Hepatocyte (in vitro differentiated cells): ENCODE data around the gene RSPH1. TPM values are rescaled to one million over a fixed set of nuclear protein-coding genes. Genes with fewer than 3 reads are reported as not detected.

ENCODE experiments used
- DNase-seq: peaks from one replicate; pipeline ENCODE4 v3.0.0-alpha.2; 2016; ENCODE audit warnings: low spot score
- H2AFZ ChIP-seq: fragments of 200-600 bp; sonication (generic); 2 replicates; pipeline ENCODE4 v1.6.0; 2016; ENCODE audit warnings: antibody characterized with exemption, mild to moderate bottlenecking
- H3K27ac ChIP-seq: fragments of 200-600 bp; sonication (generic); 2 replicates; pipeline ENCODE4 v1.5.1; 2016; ENCODE audit warnings: mild to moderate bottlenecking
- H3K27me3 ChIP-seq: fragments of 200-600 bp; sonication (generic); 2 replicates; pipeline ENCODE4 v1.6.1; 2016
- H3K36me3 ChIP-seq: fragments of 200-600 bp; sonication (generic); replicated peaks from 2 replicates; pipeline ENCODE4 v1.5.1; 2016; ENCODE audit warnings: low read depth; ENCODE audit not compliant: insufficient read depth
- H3K4me1 ChIP-seq: fragments of 200-600 bp; sonication (generic); 2 replicates; pipeline ENCODE4 v1.5.1; 2016; ENCODE audit warnings: mild to moderate bottlenecking, moderate library complexity; ENCODE audit not compliant: insufficient read depth
- H3K4me2 ChIP-seq: fragments of 200-600 bp; sonication (generic); 2 replicates; pipeline ENCODE4 v1.6.0; 2016
- H3K4me3 ChIP-seq: fragments of 200-600 bp; sonication (generic); 2 replicates; pipeline ENCODE4 v1.5.1; 2016; ENCODE audit warnings: mild to moderate bottlenecking
- H3K79me2 ChIP-seq: fragments of 200-600 bp; sonication (generic); 2 replicates; pipeline ENCODE4 v1.6.0; 2017; ENCODE audit warnings: mild to moderate bottlenecking
- H3K9me2 ChIP-seq: fragments of 200-600 bp; sonication (generic); replicated peaks from 2 replicates; pipeline ENCODE4 v1.6.0; 2017; ENCODE audit warnings: mild to moderate bottlenecking; ENCODE audit not compliant: insufficient read depth
- H3K9me3 ChIP-seq: fragments of 200-600 bp; sonication (generic); 2 replicates; pipeline ENCODE4 v1.5.1; 2016; ENCODE audit warnings: low read depth, mild to moderate bottlenecking
- H4K20me1 ChIP-seq: fragments of 200-600 bp; sonication (generic); 2 replicates; pipeline ENCODE4 v1.6.0; 2016; ENCODE audit warnings: mild to moderate bottlenecking; ENCODE audit not compliant: insufficient read depth, poor library complexity, severe bottlenecking
- EZH2 ChIP-seq: fragments of 200-600 bp; sonication (generic); IDR thresholded peaks from 2 replicates; pipeline ENCODE4 v1.6.1; 2016; ENCODE audit warnings: antibody characterized with exemption, mild to moderate bottlenecking, borderline replicate concordance
- EZH2phosphoT487 ChIP-seq: fragments of 200-600 bp; sonication (generic); IDR thresholded peaks from one replicate; pipeline ENCODE4 v1.6.1; 2018; ENCODE audit warnings: antibody characterized with exemption, mild to moderate bottlenecking, low read depth, moderate library complexity; ENCODE audit not compliant: unreplicated experiment, severe bottlenecking
- WGBS: methylation state at CpG from one replicate; pipeline ENCODE4 v1.1.6; 2016; ENCODE audit warnings: low lambda C conversion rate; ENCODE audit errors: missing lambda C conversion rate; 5-methylcytosine and 5-hydroxymethylcytosine counted together
- polyA plus RNA-seq: library from polyadenylated mRNA; unstranded; fragments of >200 nt; fragmentation: Nextera tagmentation; extraction: Ambion mirVana; gene quantifications from 2 replicates; pipeline ENCODE4 v1.2.1, GENCODE V29; 2016
- total RNA-seq: library from RNA; depleted of rRNA; stranded (reverse); fragments of >200 nt; gene quantifications from 2 replicates; pipeline ENCODE4 v1.2.3, GENCODE V29; 2014
- TF ChIP-seq, protein P1 (sequence below): fragments of 200-600 bp; sonication (generic); IDR thresholded peaks from 2 replicates; pipeline ENCODE4 v1.5.1; 2016; ENCODE audit warnings: antibody characterized with exemption, mild to moderate bottlenecking; ENCODE audit not compliant: poor library complexity

The RSPH1 gene
- total and polyA plus RNA-seq, 2 experiments from 2014 or later, result 1.3 to 1.8 TPM

DNA sequence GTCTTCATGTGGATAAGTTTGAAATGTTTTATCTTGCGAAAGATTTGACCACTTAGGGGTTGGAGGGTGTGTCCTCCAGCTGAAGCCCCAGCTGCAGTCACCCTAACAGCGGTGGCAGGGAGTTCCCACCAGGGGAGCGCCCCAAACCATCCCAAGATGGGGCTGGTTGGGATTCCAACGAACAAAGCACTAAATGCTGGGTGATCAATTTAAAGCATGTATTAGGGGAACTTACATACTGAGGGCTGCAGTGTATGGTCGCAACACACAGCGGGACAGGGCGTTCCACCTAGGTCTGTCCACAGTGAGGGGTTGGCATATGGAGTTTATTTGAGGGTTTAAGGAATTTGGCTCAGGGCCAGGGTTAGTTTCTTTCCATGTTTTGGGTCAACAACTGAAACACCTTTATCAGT is 43.9 kb upstream of the RSPH1 start:
- H3K27me3 ChIP-seq, result no peaks in the 10 kb centered on the region
- H3K9me2 ChIP-seq, result no peaks in the 10 kb centered on the region
- H3K4me3 ChIP-seq, result no peak overlapping the region
- TF ChIP-seq, protein P1, sequence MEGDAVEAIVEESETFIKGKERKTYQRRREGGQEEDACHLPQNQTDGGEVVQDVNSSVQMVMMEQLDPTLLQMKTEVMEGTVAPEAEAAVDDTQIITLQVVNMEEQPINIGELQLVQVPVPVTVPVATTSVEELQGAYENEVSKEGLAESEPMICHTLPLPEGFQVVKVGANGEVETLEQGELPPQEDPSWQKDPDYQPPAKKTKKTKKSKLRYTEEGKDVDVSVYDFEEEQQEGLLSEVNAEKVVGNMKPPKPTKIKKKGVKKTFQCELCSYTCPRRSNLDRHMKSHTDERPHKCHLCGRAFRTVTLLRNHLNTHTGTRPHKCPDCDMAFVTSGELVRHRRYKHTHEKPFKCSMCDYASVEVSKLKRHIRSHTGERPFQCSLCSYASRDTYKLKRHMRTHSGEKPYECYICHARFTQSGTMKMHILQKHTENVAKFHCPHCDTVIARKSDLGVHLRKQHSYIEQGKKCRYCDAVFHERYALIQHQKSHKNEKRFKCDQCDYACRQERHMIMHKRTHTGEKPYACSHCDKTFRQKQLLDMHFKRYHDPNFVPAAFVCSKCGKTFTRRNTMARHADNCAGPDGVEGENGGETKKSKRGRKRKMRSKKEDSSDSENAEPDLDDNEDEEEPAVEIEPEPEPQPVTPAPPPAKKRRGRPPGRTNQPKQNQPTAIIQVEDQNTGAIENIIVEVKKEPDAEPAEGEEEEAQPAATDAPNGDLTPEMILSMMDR, result peak; percentile 14
- no peak for TF ChIP-seq EZH2phosphoT487
- no peak overlapping the region for H3K4me2 ChIP-seq
- H3K36me3 ChIP-seq, result no peaks in the 10 kb centered on the region
- no peak for DNase-seq
- 81% methylated on average over 7 of the region's 7 CpGs for WGBS
- H3K9me3 ChIP-seq, result no peaks in the 10 kb centered on the region
- H4K20me1 ChIP-seq, result no peaks in the 10 kb centered on the region
- H3K79me2 ChIP-seq, result no peaks in the 10 kb centered on the region
- H3K4me1 ChIP-seq, result peaks cover under 1% of the 10 kb centered on the region
- H3K27ac ChIP-seq, result no peak overlapping the region
- H2AFZ ChIP-seq, result no peak overlapping the region

- Histone ChIP-seq H3K9me2 (no peaks in the 10 kb centered on the region), H3K4me2 (no peak overlapping the region), H2AFZ (no peak overlapping the region), H3K4me3 (no peak overlapping the region), H4K20me1 (no peaks in the 10 kb centered on the region), H3K27ac (no peak overlapping the region), H3K79me2 (no peaks in the 10 kb centered on the region), H3K27me3 (no peaks in the 10 kb centered on the region), H3K36me3 (no peaks in the 10 kb centered on the region), H3K4me1 (peaks cover 4% of the 10 kb centered on the region), H3K9me3 (no peaks in the 10 kb centered on the region)
- DNase-seq, result no peak
- TF ChIP-seq, protein P1, result no peak
- no peak for TF ChIP-seq EZH2phosphoT487
- TF ChIP-seq EZH2, result no peak
- WGBS, result 84% methylated on average over 17 of the region's 17 CpGs
Measured at GRCh38 chr21:42539342-42539741, 43.3 kb upstream of the RSPH1 start.

DNA sequence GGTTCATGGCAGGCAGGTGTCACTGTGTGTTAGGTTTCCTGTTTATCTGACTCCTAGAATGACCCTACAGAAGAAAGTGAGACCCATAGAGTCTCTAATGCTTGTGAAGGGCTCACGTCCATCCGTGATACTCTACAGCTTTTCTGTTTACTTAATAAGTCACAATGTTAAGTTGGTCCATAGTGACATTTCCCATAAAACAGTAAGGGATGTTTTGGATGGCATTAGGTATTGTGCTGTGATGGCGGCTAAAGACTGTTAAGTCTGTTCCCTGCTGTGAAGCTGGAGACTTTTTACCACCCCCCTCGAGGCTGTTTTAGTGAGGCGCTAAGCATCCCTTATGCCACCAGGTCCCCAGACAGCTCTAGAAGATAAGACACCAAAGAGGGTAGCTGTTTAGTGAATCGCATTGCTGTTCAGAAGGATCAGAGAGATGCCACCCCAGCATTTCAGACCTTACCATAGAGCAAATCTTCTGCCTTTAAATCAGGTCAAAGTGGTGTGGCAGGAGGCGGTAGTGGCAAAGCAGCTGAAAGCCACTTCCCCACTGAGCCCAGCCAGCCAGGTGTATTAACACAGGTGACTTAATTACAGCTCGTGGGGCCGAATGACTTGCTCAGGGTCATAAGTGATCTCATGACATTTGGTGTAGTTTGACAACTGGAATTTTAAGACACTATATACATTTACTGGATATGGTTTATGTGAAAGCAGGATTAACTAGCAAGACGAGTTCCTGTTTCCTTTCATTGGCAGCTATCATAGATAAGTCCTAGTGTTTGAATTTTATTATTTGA is 42.7 kb upstream of the RSPH1 start:
- no peak for TF ChIP-seq EZH2
- no peak for TF ChIP-seq EZH2phosphoT487
- TF ChIP-seq, protein P1, result no peak
- no peaks in the 10 kb centered on the region for H4K20me1 ChIP-seq
- H3K9me3 ChIP-seq, result no peaks in the 10 kb centered on the region
- H3K4me3 ChIP-seq, result no peak overlapping the region
- 55% methylated on average over 10 of the region's 10 CpGs for WGBS
- H2AFZ ChIP-seq, result no peak overlapping the region
- peaks cover 4% of the 10 kb centered on the region for H3K4me1 ChIP-seq
- no peaks in the 10 kb centered on the region for H3K27me3 ChIP-seq
- H3K4me2 ChIP-seq, result no peak overlapping the region
- no peak overlapping the region for H3K27ac ChIP-seq
- no peaks in the 10 kb centered on the region for H3K9me2 ChIP-seq
- H3K79me2 ChIP-seq, result no peaks in the 10 kb centered on the region
- DNase-seq, result no peak
- no peaks in the 10 kb centered on the region for H3K36me3 ChIP-seq
